H1 (cell line): ENCODE measurements around the gene CEP89. TPM values are rescaled to one million over a fixed set of nuclear protein-coding genes. Genes with fewer than 3 reads are reported as not detected.

ENCODE experiments used
- CTCF ChIA-PET: fragments of 300-600 bp; sonication (Branson Sonifier 250); formaldehyde crosslinking; loops from one replicate; lab custom pipeline; 2021; ENCODE audit not compliant: partially characterized antibody; lab: Charles Lee
- POLR2A ChIA-PET: fragments of 300-600 bp; sonication (Branson Sonifier 250); formaldehyde crosslinking; loops from one replicate; lab custom pipeline; 2021; ENCODE audit warnings: inconsistent platforms; ENCODE audit not compliant: partially characterized antibody; lab: Charles Lee
- DNase-seq, 2 experiments: peaks; one replicate each; pipeline versions ENCODE4 v3.0.0 to v3.0.0-alpha.2; 2010 to 2022; ENCODE audit warnings: low spot score in 2 of 2, low read depth in 1 of 2, mixed read lengths in 1 of 2
- FAIRE-seq: peaks from 2 replicates; lab custom pipeline; 2011; peaks lifted over from hg19 to GRCh38; lab: Jason Lieb, UNC
- H2AFZ ChIP-seq: 2 replicates; pipeline ENCODE4 v1.8.1; 2012; ENCODE audit warnings: low read length, inconsistent platforms
- H2AK5ac ChIP-seq: 2 replicates; pipeline ENCODE4 v1.6.1; 2013; ENCODE audit warnings: low read depth, low read length
- H2BK120ac ChIP-seq: replicated peaks from 2 replicates; pipeline ENCODE3; 2013; ENCODE audit warnings: low read depth, low read length, inconsistent platforms
- H2BK12ac ChIP-seq: 2 replicates; pipeline ENCODE4 v1.6.1; 2013; ENCODE audit warnings: low read depth, low read length
- H2BK15ac ChIP-seq: 2 replicates; pipeline ENCODE4 v1.6.1; 2013; ENCODE audit warnings: low read length
- H2BK20ac ChIP-seq: 2 replicates; pipeline ENCODE4 v1.6.1; 2013; ENCODE audit warnings: low read length
- H2BK5ac ChIP-seq: 2 replicates; pipeline ENCODE4 v1.6.1; 2013; ENCODE audit warnings: low read depth, low read length
- H3K14ac ChIP-seq: 2 replicates; pipeline ENCODE4 v1.6.1; 2013; ENCODE audit warnings: inconsistent platforms; ENCODE audit not compliant: insufficient read length
- H3K18ac ChIP-seq: 2 replicates; pipeline ENCODE4 v1.6.1; 2013; ENCODE audit warnings: low read length; ENCODE audit errors: extremely low read depth
- H3K23ac ChIP-seq: 2 replicates; pipeline ENCODE4 v1.6.1; 2013; ENCODE audit warnings: inconsistent platforms; ENCODE audit not compliant: insufficient read length
- H3K23me2 ChIP-seq: 2 replicates; pipeline ENCODE4 v1.6.1; 2013; ENCODE audit warnings: low read depth, low read length
- H3K27ac ChIP-seq: 2 replicates; pipeline ENCODE4 v1.6.1; 2011; ENCODE audit warnings: low read depth, low read length, inconsistent platforms
- H3K27me3 ChIP-seq, 4 experiments: replicated peaks in 1 of 4; 1 replicate in 1 of 4; 2 replicates in 3 of 4; pipeline versions ENCODE4 v1.6.1 to v1.8.1; 2011 to 2013; ENCODE audit warnings: low read length in 3 of 4, mild to moderate bottlenecking in 3 of 4, inconsistent platforms in 2 of 4, mixed read lengths in 2 of 4, moderate library complexity in 1 of 4; ENCODE audit not compliant: control insufficient read depth in 3 of 4, insufficient read depth in 3 of 4; ENCODE audit errors: extremely low read depth in 1 of 4
- H3K36me3 ChIP-seq, 4 experiments: 2 replicates each; pipeline versions ENCODE4 v1.6.1 to v1.8.1; 2011 to 2013; ENCODE audit warnings: mild to moderate bottlenecking in 4 of 4, low read length in 3 of 4, moderate library complexity in 2 of 4, control low read depth in 1 of 4, inconsistent platforms in 1 of 4; ENCODE audit not compliant: insufficient read depth in 4 of 4, control insufficient read depth in 2 of 4
- H3K4ac ChIP-seq: replicated peaks from 2 replicates; pipeline ENCODE3; 2013; ENCODE audit warnings: low read length, low read depth, mixed read lengths, inconsistent platforms; ENCODE audit not compliant: insufficient read length
- H3K4me1 ChIP-seq, 4 experiments: replicated peaks in 1 of 4; 1 replicate in 1 of 4; 2 replicates in 3 of 4; pipeline versions ENCODE4 v1.6.1 to v1.8.1; 2011 to 2013; ENCODE audit warnings: low read length in 3 of 4, inconsistent platforms in 2 of 4, mixed read lengths in 1 of 4; ENCODE audit not compliant: insufficient read depth in 4 of 4, control insufficient read depth in 3 of 4
- H3K4me2 ChIP-seq, 2 experiments: 2 replicates each; pipeline versions ENCODE4 v1.6.1 to v1.8.1; 2011 to 2013; ENCODE audit warnings: low read depth in 2 of 2, low read length in 2 of 2, control low read depth in 1 of 2, inconsistent platforms in 1 of 2, mild to moderate bottlenecking in 1 of 2; ENCODE audit not compliant: insufficient read depth in 1 of 2
- H3K4me3 ChIP-seq, 4 experiments: fragments of 200-600, 300-600 bp in 1 of 4; sonication (generic), shearing (Covaris generic), sonication (Bioruptor Twin) in 1 of 4; 2 replicates each; pipeline versions ENCODE4 v1.5.1 to v1.8.1; 2011 to 2016; ENCODE audit warnings: low read length in 4 of 4, low read depth in 3 of 4, control low read depth in 2 of 4, inconsistent platforms in 2 of 4, mild to moderate bottlenecking in 2 of 4, mixed read lengths in 1 of 4, moderate library complexity in 1 of 4; ENCODE audit not compliant: insufficient read depth in 2 of 4; ENCODE audit errors: extremely low read depth in 1 of 4
- H3K56ac ChIP-seq: replicated peaks from 2 replicates; pipeline ENCODE3; 2013; ENCODE audit warnings: low read depth, mild to moderate bottlenecking, mixed read lengths, low read length, inconsistent platforms; ENCODE audit not compliant: insufficient read length
- H3K79me1 ChIP-seq: 2 replicates; pipeline ENCODE4 v1.6.1; 2013; ENCODE audit warnings: low read depth, low read length, control low read depth
- H3K79me2 ChIP-seq, 2 experiments: 2 replicates each; pipeline versions ENCODE4 v1.6.1 to v1.8.1; 2012 to 2013; ENCODE audit warnings: low read length in 2 of 2, mild to moderate bottlenecking in 2 of 2, inconsistent platforms in 1 of 2; ENCODE audit not compliant: insufficient read depth in 2 of 2, control insufficient read depth in 1 of 2
- H3K9ac ChIP-seq, 4 experiments: replicated peaks in 1 of 4; 1 replicate in 1 of 4; 2 replicates in 3 of 4; pipeline versions ENCODE4 v1.6.1 to v1.8.1; 2011 to 2013; ENCODE audit warnings: low read depth in 3 of 4, low read length in 3 of 4, control low read depth in 2 of 4, mild to moderate bottlenecking in 2 of 4, moderate library complexity in 2 of 4, inconsistent platforms in 1 of 4; ENCODE audit errors: extremely low read depth in 1 of 4
- H3K9me3 ChIP-seq, 2 experiments: 2 replicates each; pipeline versions ENCODE4 v1.6.1 to v1.8.1; 2012 to 2013; ENCODE audit warnings: mild to moderate bottlenecking in 2 of 2, moderate library complexity in 2 of 2, control low read depth in 1 of 2, inconsistent platforms in 1 of 2, low read depth in 1 of 2, low read length in 1 of 2, mixed read lengths in 1 of 2; ENCODE audit not compliant: insufficient read depth in 2 of 2
- H4K20me1 ChIP-seq, 2 experiments: replicated peaks in 1 of 2; 2 replicates each; pipeline versions ENCODE3 to v1.8.1; 2011 to 2013; ENCODE audit warnings: inconsistent platforms in 2 of 2, low read length in 2 of 2, mild to moderate bottlenecking in 1 of 2; ENCODE audit not compliant: insufficient read depth in 2 of 2, control insufficient read depth in 1 of 2
- H4K5ac ChIP-seq: 2 replicates; pipeline ENCODE4 v1.6.1; 2013; ENCODE audit warnings: low read length, low read depth, mixed read lengths, inconsistent platforms; ENCODE audit not compliant: insufficient read length
- H4K8ac ChIP-seq: 2 replicates; pipeline ENCODE4 v1.8.0; 2013; ENCODE audit warnings: mild to moderate bottlenecking, moderate library complexity, low read length, inconsistent platforms; ENCODE audit not compliant: insufficient read depth; ENCODE audit errors: extremely low read depth
- H4K91ac ChIP-seq: replicated peaks from 2 replicates; pipeline ENCODE3; 2013; ENCODE audit warnings: low read length, mixed read lengths, inconsistent platforms; ENCODE audit not compliant: insufficient read length
- ATF3 ChIP-seq: IDR thresholded peaks from 2 replicates; pipeline ENCODE4 v1.6.1; 2011; ENCODE audit warnings: low read depth, mild to moderate bottlenecking, low read length; ENCODE audit not compliant: insufficient read depth
- BACH1 ChIP-seq: IDR thresholded peaks from 2 replicates; pipeline ENCODE4 v1.6.1; 2012; ENCODE audit warnings: low read length, improper control_type of control experiment
- CBX5 ChIP-seq: fragments of 300-800, 300-1000 bp; sonication (generic); IDR thresholded peaks from 2 replicates; pipeline ENCODE4 v1.7.1; 2016; ENCODE audit warnings: antibody characterized with exemption, low read length, low read depth
- CTBP2 ChIP-seq: IDR thresholded peaks from 2 replicates; pipeline ENCODE4 v1.7.0; 2011; ENCODE audit warnings: borderline replicate concordance, mild to moderate bottlenecking, moderate library complexity, mixed read lengths, low read length; ENCODE audit not compliant: insufficient read depth, insufficient read length
- GTF2F1 ChIP-seq: IDR thresholded peaks from 2 replicates; pipeline ENCODE4 v1.6.1; 2012; ENCODE audit warnings: low read depth, low read length, improper control_type of control experiment, borderline replicate concordance
- HDAC6 ChIP-seq: IDR thresholded peaks from one replicate; pipeline ENCODE4 v1.7.1; 2012; ENCODE audit warnings: low read depth, mild to moderate bottlenecking, inconsistent platforms, low read length, moderate library complexity
- JUND ChIP-seq: IDR thresholded peaks from 2 replicates; pipeline ENCODE4 v1.6.1; 2011; ENCODE audit warnings: mild to moderate bottlenecking, improper control_type of control experiment, low read length
- NRF1 ChIP-seq: IDR thresholded peaks from 2 replicates; pipeline ENCODE4 v1.6.1; 2011; ENCODE audit warnings: mild to moderate bottlenecking, low read depth, low read length, improper control_type of control experiment
- RBBP5 ChIP-seq: IDR thresholded peaks from 2 replicates; pipeline ENCODE4 v1.7.1; 2012; ENCODE audit warnings: low read depth, mild to moderate bottlenecking, inconsistent platforms, low read length, moderate library complexity, borderline replicate concordance
- SP1 ChIP-seq: IDR thresholded peaks from 2 replicates; pipeline ENCODE4 v1.6.1; 2011; ENCODE audit warnings: low read depth, low read length
- WGBS, 2 experiments: shearing (Covaris generic) in 1 of 2; methylation state at CpG; one replicate each; pipeline versions ENCODE4 v1.1.6 to v1.1.7; 2013 to 2015; ENCODE audit warnings: low lambda C conversion rate in 2 of 2, mixed read lengths in 2 of 2, inconsistent platforms in 1 of 2, low coverage in 1 of 2, missing lambda C conversion rate in 1 of 2; ENCODE audit not compliant: insufficient replicate concordance in 2 of 2, insufficient coverage in 1 of 2, insufficient read length in 1 of 2; ENCODE audit errors: extremely low coverage in 1 of 2, missing lambda C conversion rate in 1 of 2; 5-methylcytosine and 5-hydroxymethylcytosine counted together
- polyA plus RNA-seq, 7 experiments: library from polyadenylated mRNA; depleted of rRNA in 3 of 7; stranded (reverse) in 5 of 7; unstranded in 2 of 7; fragments of >200 nt in 5 of 7; fragments of 200-250 nt in 2 of 7; gene quantifications; 1 replicate in 5 of 7; 2 replicates in 1 of 7; 4 replicates in 1 of 7; pipeline versions ENCODE4 v1.2.1 to v1.2.3, GENCODE V29; 2011 to 2013; ENCODE audit warnings: missing spikeins in 2 of 7, mixed read lengths in 2 of 7
- total RNA-seq: library from RNA; stranded (reverse); fragmentation: NEBNext Ultra II Directional; extraction: Animal tissue kit (Norgen Biotek cat#: 25700); gene quantifications from 2 replicates; pipeline ENCODE4 v1.2.1, GENCODE V29; 2021
- TF ChIP-seq, protein P1 (sequence below), 3 experiments: IDR thresholded peaks; 1 replicate in 2 of 3; 2 replicates in 1 of 3; pipeline versions ENCODE4 v1.5.1 to v1.6.1; 2011; ENCODE audit warnings: low read length in 3 of 3, mild to moderate bottlenecking in 3 of 3, inconsistent platforms in 2 of 3, low read depth in 1 of 3, moderate library complexity in 1 of 3; ENCODE audit not compliant: insufficient read depth in 1 of 3; ENCODE audit errors: control extremely low read depth in 1 of 3

Gene CEP89
- total and polyA plus RNA-seq, 2 of the 8 experiments (the other 6 are each of a cell fraction or from before 2014, with no cell fraction given): 23.0 to 23.6 TPM

DNA sequence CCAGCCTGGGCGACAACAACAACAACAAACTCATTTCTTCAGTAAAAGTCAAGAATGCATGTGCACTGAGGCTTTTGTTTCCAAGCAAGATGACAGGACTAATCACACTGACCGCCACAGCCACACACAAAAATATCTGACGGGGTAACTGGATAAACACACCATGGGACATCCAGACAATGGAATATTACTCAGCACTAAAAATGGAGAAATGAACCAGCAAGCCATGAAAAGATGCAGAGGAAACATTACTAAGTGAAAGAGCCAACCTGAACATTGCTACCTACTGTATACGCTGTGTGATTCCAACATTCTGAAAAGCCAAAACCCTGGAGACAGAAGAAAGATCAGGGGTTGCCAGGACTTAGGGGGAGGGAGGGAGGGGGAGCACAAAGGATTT, 37.0 kb upstream of the CEP89 start:
- Histone ChIP-seq H3K4me2 (no peak overlapping the region), H2BK12ac (no peak overlapping the region), H2BK20ac (no peak overlapping the region), H3K27me3 (no peaks in the 10 kb centered on the region), H3K56ac (no peak overlapping the region), H3K27ac (no peak overlapping the region), H2AK5ac (no peak overlapping the region), H3K9ac (no peak overlapping the region), H2BK120ac (no peak overlapping the region), H2BK5ac (no peak overlapping the region), H3K4me1 (no peaks in the 10 kb centered on the region), H3K4ac (no peak overlapping the region), H3K14ac (no peak overlapping the region), H4K5ac (no peak overlapping the region), H4K8ac (no peak overlapping the region), H4K91ac (no peak overlapping the region), H3K79me1 (no peaks in the 10 kb centered on the region; the same call in 1 of the 2 replicates), H3K4me3 (no peak overlapping the region), H3K79me2 (no peaks in the 10 kb centered on the region), H3K36me3 (peaks cover 5 to 32% (median 17%) of the 10 kb centered on the region in 4 experiments), H3K9me3 (no peaks in the 10 kb centered on the region), H3K23me2 (no peaks in the 10 kb centered on the region), H2BK15ac (no peak overlapping the region), H4K20me1 (no peaks in the 10 kb centered on the region), H3K18ac (no peak overlapping the region), H3K23ac (no peak overlapping the region), H2AFZ (no peak overlapping the region)
- POLR2A ChIA-PET: no interaction called here
- 95% methylated on average over 4 of the region's 4 CpGs; no CpG with 5 or more reads in 1 of the 2 experiments for WGBS, 2 experiments
- DNase-seq: no peak
- FAIRE-seq: no peak
- CTCF ChIA-PET: interaction anchor here (0.9 kb wide), 1 partner anchor 14 kb away, joined by 5 read pairs; no protein-coding TSS in a partner anchor
- TF ChIP-seq, protein P1, sequence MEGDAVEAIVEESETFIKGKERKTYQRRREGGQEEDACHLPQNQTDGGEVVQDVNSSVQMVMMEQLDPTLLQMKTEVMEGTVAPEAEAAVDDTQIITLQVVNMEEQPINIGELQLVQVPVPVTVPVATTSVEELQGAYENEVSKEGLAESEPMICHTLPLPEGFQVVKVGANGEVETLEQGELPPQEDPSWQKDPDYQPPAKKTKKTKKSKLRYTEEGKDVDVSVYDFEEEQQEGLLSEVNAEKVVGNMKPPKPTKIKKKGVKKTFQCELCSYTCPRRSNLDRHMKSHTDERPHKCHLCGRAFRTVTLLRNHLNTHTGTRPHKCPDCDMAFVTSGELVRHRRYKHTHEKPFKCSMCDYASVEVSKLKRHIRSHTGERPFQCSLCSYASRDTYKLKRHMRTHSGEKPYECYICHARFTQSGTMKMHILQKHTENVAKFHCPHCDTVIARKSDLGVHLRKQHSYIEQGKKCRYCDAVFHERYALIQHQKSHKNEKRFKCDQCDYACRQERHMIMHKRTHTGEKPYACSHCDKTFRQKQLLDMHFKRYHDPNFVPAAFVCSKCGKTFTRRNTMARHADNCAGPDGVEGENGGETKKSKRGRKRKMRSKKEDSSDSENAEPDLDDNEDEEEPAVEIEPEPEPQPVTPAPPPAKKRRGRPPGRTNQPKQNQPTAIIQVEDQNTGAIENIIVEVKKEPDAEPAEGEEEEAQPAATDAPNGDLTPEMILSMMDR (IDR thresholded peaks at IDR 0.05; ENCODE audit: control extremely low read depth in 1 of 3, insufficient read depth in 1 of 3, low read depth in 1 of 3, low read length in 3 of 3): no peak
- TF ChIP-seq CBX5: no peak
- TF ChIP-seq SP1: no peak
- no peak for TF ChIP-seq HDAC6
- no peak for TF ChIP-seq ATF3
- no peak for TF ChIP-seq GTF2F1
- no peak for TF ChIP-seq CTBP2
- no peak for TF ChIP-seq RBBP5
- no peak for TF ChIP-seq JUND
- TF ChIP-seq BACH1: no peak
- no peak for TF ChIP-seq NRF1
